Loucy (cell line): Measurements from ENCODE around the gene TMIGD3.

Experiments used
- EZH2phosphoT487 ChIP-seq: fragments of 200-600 bp; IDR thresholded peaks from 2 replicates; pipeline ENCODE4 v1.6.1; 2018; ENCODE audit warnings: antibody characterized with exemption, mild to moderate bottlenecking, moderate library complexity, borderline replicate concordance
- TF ChIP-seq, protein P1 (sequence below): fragments of 200-600 bp; sonication (generic); conservative IDR thresholded peaks from 2 replicates; pipeline ENCODE4 v1.5.1; 2014; ENCODE audit warnings: mild to moderate bottlenecking, antibody characterized with exemption, low read length

DNA sequence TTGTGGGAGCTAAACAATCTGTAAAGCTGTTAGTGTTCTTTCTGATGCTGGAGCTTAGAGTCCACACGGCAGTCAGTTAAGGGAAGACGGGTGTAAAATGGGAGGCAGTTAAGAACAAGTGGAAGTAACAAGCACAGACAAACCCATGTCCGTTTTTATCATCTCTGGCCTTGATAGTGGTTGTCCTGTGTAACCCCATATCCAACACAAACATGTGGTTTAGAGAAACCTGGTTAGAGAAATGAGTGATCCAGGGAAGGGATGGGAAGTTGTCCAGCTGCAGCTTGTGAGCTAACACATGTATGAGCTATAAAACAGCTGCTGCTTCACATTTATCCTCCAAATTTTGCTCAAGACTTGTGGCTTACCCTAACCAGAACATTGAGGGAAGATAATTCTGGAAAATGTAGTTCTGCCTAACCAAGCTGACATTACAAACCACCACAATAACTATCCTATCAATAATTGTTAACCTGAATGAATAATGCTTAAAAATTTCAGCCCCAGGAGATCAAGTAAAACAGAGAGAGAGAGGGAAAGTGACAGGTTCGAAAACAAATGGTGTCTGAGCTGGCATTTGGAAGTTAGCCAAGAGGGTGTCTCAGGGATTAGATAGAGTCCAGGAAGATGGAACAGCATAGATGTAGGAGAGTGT, 40.3 kb downstream of the TMIGD3 start:
- TF ChIP-seq, protein P1, sequence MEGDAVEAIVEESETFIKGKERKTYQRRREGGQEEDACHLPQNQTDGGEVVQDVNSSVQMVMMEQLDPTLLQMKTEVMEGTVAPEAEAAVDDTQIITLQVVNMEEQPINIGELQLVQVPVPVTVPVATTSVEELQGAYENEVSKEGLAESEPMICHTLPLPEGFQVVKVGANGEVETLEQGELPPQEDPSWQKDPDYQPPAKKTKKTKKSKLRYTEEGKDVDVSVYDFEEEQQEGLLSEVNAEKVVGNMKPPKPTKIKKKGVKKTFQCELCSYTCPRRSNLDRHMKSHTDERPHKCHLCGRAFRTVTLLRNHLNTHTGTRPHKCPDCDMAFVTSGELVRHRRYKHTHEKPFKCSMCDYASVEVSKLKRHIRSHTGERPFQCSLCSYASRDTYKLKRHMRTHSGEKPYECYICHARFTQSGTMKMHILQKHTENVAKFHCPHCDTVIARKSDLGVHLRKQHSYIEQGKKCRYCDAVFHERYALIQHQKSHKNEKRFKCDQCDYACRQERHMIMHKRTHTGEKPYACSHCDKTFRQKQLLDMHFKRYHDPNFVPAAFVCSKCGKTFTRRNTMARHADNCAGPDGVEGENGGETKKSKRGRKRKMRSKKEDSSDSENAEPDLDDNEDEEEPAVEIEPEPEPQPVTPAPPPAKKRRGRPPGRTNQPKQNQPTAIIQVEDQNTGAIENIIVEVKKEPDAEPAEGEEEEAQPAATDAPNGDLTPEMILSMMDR: no peak
- TF ChIP-seq EZH2phosphoT487: no peak
